ENCODE data around the gene CALML3. TPM values are rescaled to one million over a fixed set of nuclear protein-coding genes. Genes with fewer than 3 reads are reported as not detected.

Gene CALML3
- total and polyA plus RNA-seq, 12 donors, result 0.04 TPM; not detected in 11

- DNase-seq (no peak), ATAC-seq (no peak)
- TF ChIP-seq CTCF (IDR thresholded peaks at IDR 0.05), result no peak
- Histone ChIP-seq H3K4me1 (no peaks in the 10 kb centered on the region), H3K9me3 (peaks cover 0 to 15% (median 0%) of the 10 kb centered on the region in 11 donors), H3K36me3 (no peaks in the 10 kb centered on the region), H3K4me3 (no peak overlapping the region), H3K27ac (no peak overlapping the region), H3K27me3 (peaks cover 0 to 11% (median 0%) of the 10 kb centered on the region in 7 donors)
- intact Hi-C loops (cut with DNase I), result no loop called here
- 89 to 93% methylated on average over 10 of the region's 10 CpGs for WGBS, 2 donors
Observed at GRCh38 chr10:5490698-5491464, 33.9 kb upstream of the CALML3 start.

GRCh38 chr10:5491477-5491876, 33.3 kb upstream of the CALML3 start:
- Histone ChIP-seq H3K4me3 (no peak overlapping the region), H3K9me3 (peaks cover 0 to 15% (median 0%) of the 10 kb centered on the region in 11 donors), H3K27ac (no peak overlapping the region), H3K27me3 (peaks cover 0 to 5% (median 0%) of the 10 kb centered on the region in 7 donors), H3K4me1 (no peaks in the 10 kb centered on the region), H3K36me3 (no peaks in the 10 kb centered on the region)
- intact Hi-C loops (cut with DNase I), result no loop called here
- no peak for TF ChIP-seq CTCF (IDR thresholded peaks at IDR 0.05)
- ATAC-seq (no peak), DNase-seq (no peak)
- 92% methylated on average over 7 of the region's 7 CpGs for WGBS, 2 donors

- no peaks in the 10 kb centered on the region for H3K4me1 ChIP-seq
- ATAC-seq (no peak), DNase-seq (no peak)
- no peak overlapping the region for H3K27ac ChIP-seq
- no peaks in the 10 kb centered on the region for H3K36me3 ChIP-seq
- no peak for TF ChIP-seq CTCF (IDR thresholded peaks at IDR 0.05)
- peaks cover 0 to 15% (median 0%) of the 10 kb centered on the region in 11 donors for H3K9me3 ChIP-seq
- WGBS, 2 donors, result 95 to 96% methylated on average over 4 of the region's 4 CpGs
- H3K4me3 ChIP-seq, result no peak overlapping the region
- H3K27me3 ChIP-seq, result no peaks in the 10 kb centered on the region
- intact Hi-C loops (cut with DNase I), result no loop called here
Observed at GRCh38 chr10:5492322-5492855, 32.4 kb upstream of the CALML3 start.

GRCh38 chr10:5492929-5493576, 31.7 kb upstream of the CALML3 start:
- Histone ChIP-seq H3K4me1 (no peaks in the 10 kb centered on the region), H3K4me3 (no peak overlapping the region), H3K9me3 (peaks cover 0 to 15% (median 0%) of the 10 kb centered on the region in 11 donors), H3K27me3 (no peaks in the 10 kb centered on the region), H3K27ac (no peak overlapping the region), H3K36me3 (no peaks in the 10 kb centered on the region)
- no peak for DNase-seq
- intact Hi-C loops (cut with DNase I), result no loop called here
- TF ChIP-seq CTCF (IDR thresholded peaks at IDR 0.05), result no peak
- no peak for ATAC-seq
- 93 to 94% methylated on average over 13 of the region's 13 CpGs for WGBS, 2 donors

Data from heart right ventricle (tissue), 16 donors.